Nephron (organoid): Measurements from ENCODE around the gene DDX31.
A peak's percentile ranks its signal among the peaks of the same experiment; 100 is the strongest.

ENCODE experiments used
- H3K27ac Mint-ChIP-seq, 3 experiments: 2 replicates each; pipeline ENCODE4 v1.8.0; 2020; ENCODE audit warnings: mixed read lengths in 3 of 3, mild to moderate bottlenecking in 2 of 3, moderate library complexity in 1 of 3
- H3K27me3 Mint-ChIP-seq: 2 replicates; pipeline ENCODE4 v1.8.0; 2021; ENCODE audit warnings: low read depth, mild to moderate bottlenecking, moderate library complexity, mixed read lengths
- H3K36me3 Mint-ChIP-seq: 2 replicates; pipeline ENCODE4 v1.8.0; 2020; ENCODE audit warnings: low read depth, mixed read lengths
- H3K4me1 Mint-ChIP-seq: 2 replicates; pipeline ENCODE4 v1.8.0; 2020; ENCODE audit warnings: mixed read lengths
- H3K4me3 Mint-ChIP-seq, 3 experiments: 2 replicates each; pipeline ENCODE4 v1.8.0; 2020; ENCODE audit warnings: mild to moderate bottlenecking in 3 of 3, mixed read lengths in 3 of 3, moderate library complexity in 2 of 3
- H3K9me3 Mint-ChIP-seq: 2 replicates; pipeline ENCODE4 v1.8.0; 2020; ENCODE audit warnings: mixed read lengths
- CTCF ChIP-seq, 3 experiments: fragments of 200-600 bp; sonication (generic); IDR thresholded peaks; one replicate each; pipeline ENCODE4 v1.5.0; 2021; ENCODE audit warnings: antibody characterized with exemption in 3 of 3; ENCODE audit not compliant: unreplicated experiment in 3 of 3

Gene DDX31

GRCh38 chr9:132543960-132544359 lies 125.8 kb downstream of the DDX31 start:
- no peak overlapping the region for H3K4me3 Mint-ChIP-seq
- H3K9me3 Mint-ChIP-seq, result no peaks in the 10 kb centered on the region
- peaks cover 30% of the 10 kb centered on the region for H3K27me3 Mint-ChIP-seq
- H3K27ac Mint-ChIP-seq, result peak overlapping the region in 2 of 3 experiments; percentile 37 to 51
- no peak for TF ChIP-seq CTCF (IDR thresholded peaks at IDR 0.05; ENCODE audit: unreplicated experiment in 3 of 3)
- no peaks in the 10 kb centered on the region for H3K36me3 Mint-ChIP-seq
- H3K4me1 Mint-ChIP-seq, result peaks cover 41% of the 10 kb centered on the region

- Mint-ChIP-seq H3K9me3 (no peaks in the 10 kb centered on the region), H3K36me3 (no peaks in the 10 kb centered on the region)
- TF ChIP-seq CTCF (IDR thresholded peaks at IDR 0.05; ENCODE audit: unreplicated experiment in 3 of 3), result no peak
Observed at GRCh38 chr9:132543251-132543650, 126.5 kb downstream of the DDX31 start.

More at GRCh38 chr9:132543251-132543650, 126.5 kb downstream of the DDX31 start:
- Mint-ChIP-seq H3K27me3 (peaks cover 30% of the 10 kb centered on the region), H3K27ac (no peak overlapping the region), H3K4me3 (no peak overlapping the region), H3K4me1 (peaks cover 34% of the 10 kb centered on the region)
